ENCODE measurements around the gene EVPL.
"Not testable (repeated sequence)": the region's sequence is repeated elsewhere in the genome, so short reads cannot be mapped to it uniquely, and the experiment has no call there.

Gene EVPL

GRCh38 chr17:76046064-76046463 lies 19.0 kb upstream of the EVPL start:
- no peak for TF ChIP-seq CTCF (IDR thresholded peaks at IDR 0.05; ENCODE audit: borderline replicate concordance, control extremely low read depth, extremely low read depth, insufficient read depth, missing control alignments)
- no peak for DNase-seq (ENCODE audit: low spot score)
- in situ Hi-C loops (cut with MboI; ENCODE audit: low sequenced_read_pairs, unreplicated experiment): no loop called here

- in situ Hi-C loops (cut with MboI; ENCODE audit: low sequenced_read_pairs, unreplicated experiment); DNase-seq (ENCODE audit: low spot score): not testable (repeated sequence)
Measured at GRCh38 chr17:76044475-76045007, 17.4 kb upstream of the EVPL start.

GRCh38 chr17:76042868-76043267 lies 15.8 kb upstream of the EVPL start:
- DNase-seq (ENCODE audit: low spot score); in situ Hi-C loops (cut with MboI; ENCODE audit: low sequenced_read_pairs, unreplicated experiment): not testable (repeated sequence)

GRCh38 chr17:76040376-76040775 lies 13.3 kb upstream of the EVPL start:
- in situ Hi-C loops (cut with MboI; ENCODE audit: low sequenced_read_pairs, unreplicated experiment): no loop called here
- TF ChIP-seq CTCF (IDR thresholded peaks at IDR 0.05; ENCODE audit: borderline replicate concordance, control extremely low read depth, extremely low read depth, insufficient read depth, missing control alignments): no peak
- DNase-seq (ENCODE audit: low spot score): no peak

- in situ Hi-C loops (cut with MboI; ENCODE audit: low sequenced_read_pairs, unreplicated experiment): no loop called here
- no peak for TF ChIP-seq CTCF (IDR thresholded peaks at IDR 0.05; ENCODE audit: borderline replicate concordance, control extremely low read depth, extremely low read depth, insufficient read depth, missing control alignments)
- DNase-seq (ENCODE audit: low spot score): no peak
Measured at GRCh38 chr17:76039121-76039520, 12.0 kb upstream of the EVPL start.

- in situ Hi-C loops (cut with MboI; ENCODE audit: low sequenced_read_pairs, unreplicated experiment): no loop called here
- no peak for TF ChIP-seq CTCF (IDR thresholded peaks at IDR 0.05; ENCODE audit: borderline replicate concordance, control extremely low read depth, extremely low read depth, insufficient read depth, missing control alignments)
- no peak for DNase-seq (ENCODE audit: low spot score)
Measured at GRCh38 chr17:76038050-76038449, 10.9 kb upstream of the EVPL start.

GRCh38 chr17:76036497-76037261 lies 9.6 kb upstream of the EVPL start:
- TF ChIP-seq CTCF (IDR thresholded peaks at IDR 0.05; ENCODE audit: borderline replicate concordance, control extremely low read depth, extremely low read depth, insufficient read depth, missing control alignments): no peak
- DNase-seq (ENCODE audit: low spot score): no peak
- in situ Hi-C loops (cut with MboI; ENCODE audit: low sequenced_read_pairs, unreplicated experiment): no loop called here

Data from GM13976 (cell line).